Fibroblast of lung (primary cell): Measurements from ENCODE around the gene PRM1. TPM values are rescaled to one million over a fixed set of nuclear protein-coding genes. Genes with fewer than 3 reads are reported as not detected.
A peak's percentile ranks its signal among the peaks of the same experiment; 100 is the strongest.

Source experiments
- DNase-seq, 2 donors: peaks; one replicate each; pipeline versions ENCODE4 v3.0.0 to v3.0.0-alpha.2; 2010; ENCODE audit warnings: low read depth in 2 of 2
- H2AFZ ChIP-seq: 2 replicates; pipeline ENCODE4 v1.5.1; 2012; ENCODE audit warnings: low read length, control low read depth, inconsistent platforms
- H3K27ac ChIP-seq: 2 replicates; pipeline ENCODE4 v1.5.1; 2011; ENCODE audit warnings: low read length, control low read depth; ENCODE audit not compliant: insufficient read depth
- H3K27me3 ChIP-seq: 2 replicates; pipeline ENCODE4 v1.5.1; 2011; ENCODE audit warnings: mild to moderate bottlenecking, low read length; ENCODE audit not compliant: control insufficient read depth, insufficient read depth
- H3K36me3 ChIP-seq: 2 replicates; pipeline ENCODE4 v1.5.1; 2011; ENCODE audit warnings: low read length; ENCODE audit not compliant: control insufficient read depth, insufficient read depth
- H3K4me1 ChIP-seq: 2 replicates; pipeline ENCODE4 v1.5.1; 2011; ENCODE audit warnings: low read length; ENCODE audit not compliant: control insufficient read depth, insufficient read depth; ENCODE audit errors: extremely low read depth
- H3K4me2 ChIP-seq: 2 replicates; pipeline ENCODE4 v1.5.1; 2011; ENCODE audit warnings: low read length, control low read depth; ENCODE audit not compliant: insufficient read depth; ENCODE audit errors: extremely low read depth
- H3K4me3 ChIP-seq, 4 experiments: fragments of 200-600 bp in 1 of 4; sonication (generic) in 1 of 4; replicated peaks in 1 of 4; 2 replicates each; pipeline ENCODE4 v1.5.1; 2011 to 2016; ENCODE audit warnings: low read length in 4 of 4, low read depth in 3 of 4, mild to moderate bottlenecking in 3 of 4, control low read depth in 2 of 4, inconsistent platforms in 1 of 4, mixed read lengths in 1 of 4; ENCODE audit not compliant: insufficient read depth in 1 of 4; ENCODE audit errors: control extremely low read depth in 1 of 4
- H3K79me2 ChIP-seq: 2 replicates; pipeline ENCODE4 v1.5.1; 2012; ENCODE audit warnings: mild to moderate bottlenecking, low read length, inconsistent platforms; ENCODE audit not compliant: control insufficient read depth, insufficient read depth
- H3K9ac ChIP-seq: 2 replicates; pipeline ENCODE4 v1.5.1; 2011; ENCODE audit warnings: mild to moderate bottlenecking, low read length, control low read depth; ENCODE audit not compliant: insufficient read depth
- H3K9me3 ChIP-seq: 2 replicates; pipeline ENCODE4 v1.5.1; 2012; ENCODE audit warnings: low read depth, low read length; ENCODE audit not compliant: control insufficient read depth, insufficient read depth
- H4K20me1 ChIP-seq: 2 replicates; pipeline ENCODE4 v1.5.1; 2011; ENCODE audit warnings: low read length; ENCODE audit not compliant: control insufficient read depth, insufficient read depth; ENCODE audit errors: extremely low read depth
- CTCF ChIP-seq, 2 donors: IDR thresholded peaks in 1 of 2; conservative IDR thresholded peaks in 1 of 2; 1 replicate in 1 of 2; 2 replicates in 1 of 2; pipeline ENCODE4 v1.5.1; 2011 to 2012; ENCODE audit warnings: low read length in 2 of 2, control low read depth in 1 of 2, inconsistent platforms in 1 of 2, low read depth in 1 of 2, mild to moderate bottlenecking in 1 of 2
- EZH2 ChIP-seq: IDR thresholded peaks from 2 replicates; pipeline ENCODE4 v1.5.1; 2012; ENCODE audit warnings: low read length, control low read depth, mild to moderate bottlenecking; ENCODE audit errors: missing control alignments
- polyA plus RNA-seq, 2 donors: library from polyadenylated mRNA; depleted of rRNA in 1 of 2; stranded (reverse) in 1 of 2; unstranded in 1 of 2; fragments of >200 nt; gene quantifications; 2 replicates each; pipeline ENCODE4 v1.2.1, GENCODE V29; 2011 to 2012; ENCODE audit warnings: missing spikeins in 1 of 2
- total RNA-seq: library from RNA; depleted of rRNA; stranded (reverse); fragments of >200 nt; gene quantifications from 2 replicates; pipeline ENCODE4 v1.2.1, GENCODE V29; 2014

Gene PRM1
- total and polyA plus RNA-seq, 2 donors (not counting 1 experiment from before 2014, with no cell fraction given) = not detected

GRCh38 chr16:11298143-11298900 is 17.2 kb upstream of the PRM1 start:
- H3K36me3 ChIP-seq = no peaks in the 10 kb centered on the region
- H3K79me2 ChIP-seq = no peaks in the 10 kb centered on the region
- no peak overlapping the region for H3K4me3 ChIP-seq
- H3K4me1 ChIP-seq = peaks cover 5% of the 10 kb centered on the region
- no peak for DNase-seq
- H4K20me1 ChIP-seq = no peaks in the 10 kb centered on the region
- H3K9ac ChIP-seq = no peak overlapping the region
- H2AFZ ChIP-seq = no peak overlapping the region
- no peak overlapping the region for H3K27ac ChIP-seq
- TF ChIP-seq CTCF (conservative IDR thresholded peaks at IDR 0.05 in 1 of 2, IDR thresholded peaks at IDR 0.05 in 1 of 2; ENCODE audit: low read depth in 1 of 2, low read length in 2 of 2) (no peak), EZH2 (no peak)
- H3K27me3 ChIP-seq = no peaks in the 10 kb centered on the region
- H3K9me3 ChIP-seq = no peaks in the 10 kb centered on the region
- no peak overlapping the region for H3K4me2 ChIP-seq

- peak overlapping the region in 1 of 4 experiments; percentile 7 for H3K4me3 ChIP-seq
- H2AFZ ChIP-seq = no peak overlapping the region
- no peak overlapping the region for H3K27ac ChIP-seq
- H3K9me3 ChIP-seq = no peaks in the 10 kb centered on the region
- no peak for TF ChIP-seq CTCF (conservative IDR thresholded peaks at IDR 0.05 in 1 of 2, IDR thresholded peaks at IDR 0.05 in 1 of 2; ENCODE audit: low read depth in 1 of 2, low read length in 2 of 2)
- TF ChIP-seq EZH2 = no peak
- H3K27me3 ChIP-seq = no peaks in the 10 kb centered on the region
- peak overlapping the region; percentile 20 for H3K4me2 ChIP-seq
- no peaks in the 10 kb centered on the region for H4K20me1 ChIP-seq
- H3K36me3 ChIP-seq = no peaks in the 10 kb centered on the region
- H3K9ac ChIP-seq = no peak overlapping the region
- DNase-seq = peak; percentile 81 to 82
- H3K79me2 ChIP-seq = no peaks in the 10 kb centered on the region
- H3K4me1 ChIP-seq = peaks cover 5% of the 10 kb centered on the region
These were observed 16.5 kb upstream of the PRM1 start for GRCh38 chr16:11297492-11298142.

DNA sequence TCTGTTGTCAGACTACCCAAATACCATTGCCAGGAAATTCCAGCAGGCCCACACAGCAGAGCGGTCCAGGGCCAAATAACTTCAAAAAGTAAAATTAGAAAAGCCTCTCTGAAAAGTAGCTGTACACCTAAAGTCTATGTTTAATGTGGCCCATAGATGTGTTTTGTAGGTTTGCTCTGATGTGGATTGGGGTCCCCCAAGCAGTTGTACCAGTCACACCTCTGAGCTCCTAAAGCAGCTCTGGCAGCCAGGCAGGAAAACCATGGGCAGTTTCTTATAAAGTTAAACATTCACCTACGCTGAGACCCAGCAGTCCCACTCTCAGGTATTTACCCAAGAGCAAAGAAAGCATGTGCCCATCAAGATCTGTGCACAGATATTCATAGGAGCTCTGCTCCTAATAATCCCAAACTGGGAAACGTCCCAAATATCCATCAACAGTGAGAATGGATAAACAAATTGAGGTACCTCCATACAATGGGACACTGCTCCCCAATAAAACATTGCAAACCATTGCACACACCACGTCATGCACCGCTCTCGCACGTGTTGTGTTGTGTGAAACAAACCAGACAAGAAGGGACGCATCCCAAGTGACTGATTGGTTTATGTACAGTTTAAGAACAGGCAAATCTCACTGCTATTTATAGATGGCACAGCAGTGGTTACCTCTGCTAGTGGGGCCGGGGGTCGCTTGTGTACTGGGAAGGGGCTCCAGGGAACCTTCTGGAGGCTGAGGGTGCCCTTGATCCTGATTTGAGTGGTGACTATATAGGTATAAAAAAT is 15.8 kb upstream of the PRM1 start:
- H3K36me3 ChIP-seq = no peaks in the 10 kb centered on the region
- TF ChIP-seq CTCF (conservative IDR thresholded peaks at IDR 0.05 in 1 of 2, IDR thresholded peaks at IDR 0.05 in 1 of 2; ENCODE audit: low read depth in 1 of 2, low read length in 2 of 2) (no peak), EZH2 (no peak)
- no peak overlapping the region for H3K4me3 ChIP-seq
- H3K4me1 ChIP-seq = peaks cover 5% of the 10 kb centered on the region
- H3K27ac ChIP-seq = no peak overlapping the region
- no peaks in the 10 kb centered on the region for H3K9me3 ChIP-seq
- H3K79me2 ChIP-seq = no peaks in the 10 kb centered on the region
- no peak overlapping the region for H2AFZ ChIP-seq
- H3K9ac ChIP-seq = no peak overlapping the region
- H4K20me1 ChIP-seq = no peaks in the 10 kb centered on the region
- peak overlapping the region; percentile 20 for H3K4me2 ChIP-seq
- H3K27me3 ChIP-seq = no peaks in the 10 kb centered on the region
- DNase-seq = peak; percentile 50 to 56
